Left lung (tissue), 10 donors: ENCODE measurements around the gene ITGA2. TPM values are rescaled to one million over a fixed set of nuclear protein-coding genes. Genes with fewer than 3 reads are reported as not detected.

ENCODE experiments used
- ATAC-seq: fragments of 200-7000 bp; cut with Tn5 transposase; one replicate; pipeline ENCODE4 v1.9.1; 2020; ENCODE audit warnings: moderate library complexity
- DNase-seq, 4 donors: peaks; one replicate each; pipeline ENCODE4 v3.0.0-alpha.2; 2013 to 2020
- H3K27ac ChIP-seq, 2 donors: fragments of 200-600 bp; sonication (generic) in 1 of 2; one replicate each; pipeline versions ENCODE4 v1.5.0 to v1.8.0; 2020 to 2021
- H3K27me3 ChIP-seq, 2 donors: fragments of 200-600 bp; sonication (generic) in 1 of 2; one replicate each; pipeline versions ENCODE4 v1.5.0 to v1.8.0; 2020 to 2021
- H3K36me3 ChIP-seq, 2 donors: fragments of 200-600 bp; sonication (generic) in 1 of 2; one replicate each; pipeline versions ENCODE4 v1.5.0 to v1.8.0; 2020 to 2021
- H3K4me1 ChIP-seq, 2 donors: fragments of 200-600 bp; one replicate each; pipeline ENCODE4 v1.8.0; 2021
- H3K4me3 ChIP-seq, 2 donors: fragments of 200-600 bp; sonication (generic) in 1 of 2; one replicate each; pipeline versions ENCODE4 v1.5.0 to v1.8.0; 2020 to 2021; ENCODE audit warnings: mild to moderate bottlenecking in 1 of 2
- H3K9me3 ChIP-seq, 2 donors: fragments of 200-600 bp; sonication (generic) in 1 of 2; one replicate each; pipeline versions ENCODE4 v1.5.0 to v1.8.0; 2020 to 2021
- CTCF ChIP-seq, 2 donors: fragments of 200-600 bp; sonication (generic) in 1 of 2; IDR thresholded peaks; one replicate each; pipeline versions ENCODE4 v1.5.0 to v1.8.0; 2021; ENCODE audit warnings: antibody characterized with exemption in 2 of 2
- intact Hi-C, 2 donors: fragments of 100-400 bp; cut with DNase I; formaldehyde crosslinking; loops; one replicate each; pipeline versions ENCODE4 v1.11.2 to v1.14.2; 2022
- polyA plus RNA-seq, 6 donors: library from polyadenylated mRNA; unstranded; fragments of 120-200 nt; gene quantifications; one replicate each; pipeline ENCODE4 v1.2.1, GENCODE V29; 2013; ENCODE audit not compliant: insufficient read length in 6 of 6
- total RNA-seq, 2 donors: library from RNA; stranded (reverse); fragmentation: NEBNext Ultra II Directional; extraction: Animal tissue kit (Norgen Biotek cat#: 25700); gene quantifications; one replicate each; pipeline ENCODE4 v1.2.1, GENCODE V29; 2021
- donor health status: DM: no; HTN: yes; CAD: no.
- donor health status: DM: no; HTN: no; CAD: no.

Gene ITGA2
- total and polyA plus RNA-seq, 8 donors: 32.4 to 63.0 (median 48.3) TPM

- TF ChIP-seq CTCF (IDR thresholded peaks at IDR 0.05): no peak
- ATAC-seq (no peak), DNase-seq (no peak)
- no peaks in the 10 kb centered on the region for H3K9me3 ChIP-seq
- peaks cover 0 to 7% of the 10 kb centered on the region in 2 donors for H3K27me3 ChIP-seq
- H3K27ac ChIP-seq: no peak overlapping the region
- H3K4me3 ChIP-seq: no peak overlapping the region
- intact Hi-C loops: no loop called here
- H3K36me3 ChIP-seq: no peaks in the 10 kb centered on the region
- peaks cover 4 to 15% of the 10 kb centered on the region in 2 donors for H3K4me1 ChIP-seq
These were observed 5.9 kb downstream of the ITGA2 start for GRCh38 chr5:52995095-52995494.

GRCh38 chr5:52995914-52996313 is 6.8 kb downstream of the ITGA2 start:
- ATAC-seq: no peak

GRCh38 chr5:52996979-52997378 is 7.8 kb downstream of the ITGA2 start:
- ATAC-seq (peak; percentile 19), DNase-seq (no peak)
- no peaks in the 10 kb centered on the region for H3K36me3 ChIP-seq
- H3K4me1 ChIP-seq: peaks cover 0 to under 1% of the 10 kb centered on the region in 2 donors
- intact Hi-C loops: no loop called here
- no peak overlapping the region for H3K27ac ChIP-seq
- TF ChIP-seq CTCF (IDR thresholded peaks at IDR 0.05): no peak
- no peaks in the 10 kb centered on the region for H3K27me3 ChIP-seq
- no peak overlapping the region for H3K4me3 ChIP-seq
- no peaks in the 10 kb centered on the region for H3K9me3 ChIP-seq

More at GRCh38 chr5:52995914-52996313, 6.8 kb downstream of the ITGA2 start:
- no peaks in the 10 kb centered on the region for H3K36me3 ChIP-seq
- H3K27ac ChIP-seq: no peak overlapping the region
- no peak for DNase-seq
- peaks cover 1 to 10% of the 10 kb centered on the region in 2 donors for H3K4me1 ChIP-seq
- H3K27me3 ChIP-seq: no peaks in the 10 kb centered on the region
- no peaks in the 10 kb centered on the region for H3K9me3 ChIP-seq
- H3K4me3 ChIP-seq: no peak overlapping the region
- no peak for TF ChIP-seq CTCF (IDR thresholded peaks at IDR 0.05)
- intact Hi-C loops: no loop called here

GRCh38 chr5:52997424-52997823 is 8.3 kb downstream of the ITGA2 start:
- no peaks in the 10 kb centered on the region for H3K9me3 ChIP-seq
- no peak overlapping the region for H3K27ac ChIP-seq
- ATAC-seq (no peak), DNase-seq (no peak)
- intact Hi-C loops: no loop called here
- no peaks in the 10 kb centered on the region for H3K4me1 ChIP-seq
- no peaks in the 10 kb centered on the region for H3K27me3 ChIP-seq
- no peaks in the 10 kb centered on the region for H3K36me3 ChIP-seq
- H3K4me3 ChIP-seq: no peak overlapping the region
- TF ChIP-seq CTCF (IDR thresholded peaks at IDR 0.05): no peak

GRCh38 chr5:52998552-52999313 is 9.6 kb downstream of the ITGA2 start:
- Histone ChIP-seq H3K27ac (no peak overlapping the region), H3K27me3 (no peaks in the 10 kb centered on the region), H3K9me3 (no peaks in the 10 kb centered on the region), H3K4me1 (no peaks in the 10 kb centered on the region), H3K36me3 (peaks cover 0 to 5% of the 10 kb centered on the region in 2 donors), H3K4me3 (no peak overlapping the region)
- intact Hi-C loops: no loop called here
- ATAC-seq: no peak
- TF ChIP-seq CTCF (IDR thresholded peaks at IDR 0.05): no peak
- no peak for DNase-seq
